Thyroid gland (tissue), 4 donors: ENCODE data around the gene TAS2R38.

Source experiments
- CTCF ChIP-seq, 6 experiments: fragments of 200-600 bp in 3 of 6; fragments of 450-650 bp in 3 of 6; sonication (generic) in 3 of 6; IDR thresholded peaks; one replicate each; pipeline ENCODE4 v1.5.1; 2016 to 2019; ENCODE audit warnings: antibody characterized with exemption in 6 of 6, mild to moderate bottlenecking in 2 of 6, inconsistent platforms in 1 of 6, moderate library complexity in 1 of 6
- POLR2A ChIP-seq, 2 donors: fragments of 450-650 bp; IDR thresholded peaks; one replicate each; pipeline ENCODE4 v1.6.1; 2017; ENCODE audit warnings: antibody characterized with exemption in 2 of 2, mild to moderate bottlenecking in 2 of 2, moderate library complexity in 1 of 2

- no peak for TF ChIP-seq CTCF (IDR thresholded peaks at IDR 0.05)
- no peak for TF ChIP-seq POLR2A (IDR thresholded peaks at IDR 0.05)
Measured at GRCh38 chr7:142012825-142013511, 39.4 kb upstream of the TAS2R38 start.
